Activated CD4-positive, alpha-beta T cell treated with anti-CD3 and anti-CD28 coated beads, Interleukin-2, amount 50 U/mL, for 1 hour (primary cell): ENCODE data around the gene RFX8.
A peak's percentile ranks its signal among the peaks of the same experiment; 100 is the strongest.
"Not testable (repeated sequence)": the region's sequence is repeated elsewhere in the genome, so short reads cannot be mapped to it uniquely, and the experiment has no call there.

Experiments used
- DNase-seq: peaks from one replicate; pipeline ENCODE4 v3.0.0-alpha.2; 2020

The RFX8 gene

GRCh38 chr2:101485856-101486255 is 10.9 kb upstream of the RFX8 start:
- no peak for DNase-seq

- no peak for DNase-seq
These were observed 5.9 kb upstream of the RFX8 start for GRCh38 chr2:101480764-101481163.

GRCh38 chr2:101479810-101480209 is 4.9 kb upstream of the RFX8 start:
- no peak for DNase-seq

GRCh38 chr2:101479328-101479727 is 4.4 kb upstream of the RFX8 start:
- no peak for DNase-seq

GRCh38 chr2:101478181-101479001 is 3.5 kb upstream of the RFX8 start:
- DNase-seq = no peak

- DNase-seq = no peak
These were observed 2.6 kb upstream of the RFX8 start for GRCh38 chr2:101477556-101477955.

- no peak for DNase-seq
These were observed 1.8 kb upstream of the RFX8 start for GRCh38 chr2:101476605-101477208.

- peak; percentile 19 for DNase-seq
These were observed 806 bp downstream of the RFX8 start for GRCh38 chr2:101473911-101474701.

- no peak for DNase-seq
These were observed 1.4 kb downstream of the RFX8 start for GRCh38 chr2:101473591-101473910.

- no peak for DNase-seq
These were observed 5.0 kb downstream of the RFX8 start for GRCh38 chr2:101469863-101470262.

GRCh38 chr2:101467306-101467705 is 7.6 kb downstream of the RFX8 start:
- DNase-seq = no peak

GRCh38 chr2:101466426-101466825 is 8.5 kb downstream of the RFX8 start:
- no peak for DNase-seq

GRCh38 chr2:101464841-101465240 is 10.1 kb downstream of the RFX8 start:
- no peak for DNase-seq

- DNase-seq = no peak
These were observed 10.8 kb downstream of the RFX8 start for GRCh38 chr2:101463911-101464641.

GRCh38 chr2:101463421-101463820 is 11.5 kb downstream of the RFX8 start:
- DNase-seq = no peak

- no peak for DNase-seq
These were observed 13.5 kb downstream of the RFX8 start for GRCh38 chr2:101461381-101461780.

- DNase-seq = not testable (repeated sequence)
These were observed 20.5 kb downstream of the RFX8 start for GRCh38 chr2:101454408-101454807.

- DNase-seq = no peak
These were observed 23.9 kb downstream of the RFX8 start for GRCh38 chr2:101450965-101451364.

GRCh38 chr2:101446869-101447268 is 28.0 kb downstream of the RFX8 start:
- no peak for DNase-seq

- DNase-seq = no peak
These were observed 32.2 kb downstream of the RFX8 start for GRCh38 chr2:101442667-101443061.

- DNase-seq = no peak
These were observed 32.8 kb downstream of the RFX8 start for GRCh38 chr2:101442042-101442666.

GRCh38 chr2:101440127-101440738 is 34.7 kb downstream of the RFX8 start:
- no peak for DNase-seq
